Esophagus muscularis mucosa (tissue), 3 donors: Measurements from ENCODE around the gene THAP12.
"Not testable (repeated sequence)": the region's sequence is repeated elsewhere in the genome, so short reads cannot be mapped to it uniquely, and the experiment has no call there.

Experiments used
- POLR2A ChIP-seq: fragments of 450-650 bp; IDR thresholded peaks from one replicate; pipeline ENCODE4 v1.6.1; 2017; ENCODE audit warnings: antibody characterized with exemption, moderate library complexity, mild to moderate bottlenecking, low read depth
- TF ChIP-seq, protein P1 (sequence below), 3 experiments: fragments of 200-600 bp in 2 of 3; fragments of 450-650 bp in 1 of 3; sonication (generic) in 2 of 3; IDR thresholded peaks; one replicate each; pipeline ENCODE4 v1.5.1; 2017 to 2019; ENCODE audit warnings: antibody characterized with exemption in 3 of 3, mild to moderate bottlenecking in 2 of 3, moderate library complexity in 1 of 3

DNA sequence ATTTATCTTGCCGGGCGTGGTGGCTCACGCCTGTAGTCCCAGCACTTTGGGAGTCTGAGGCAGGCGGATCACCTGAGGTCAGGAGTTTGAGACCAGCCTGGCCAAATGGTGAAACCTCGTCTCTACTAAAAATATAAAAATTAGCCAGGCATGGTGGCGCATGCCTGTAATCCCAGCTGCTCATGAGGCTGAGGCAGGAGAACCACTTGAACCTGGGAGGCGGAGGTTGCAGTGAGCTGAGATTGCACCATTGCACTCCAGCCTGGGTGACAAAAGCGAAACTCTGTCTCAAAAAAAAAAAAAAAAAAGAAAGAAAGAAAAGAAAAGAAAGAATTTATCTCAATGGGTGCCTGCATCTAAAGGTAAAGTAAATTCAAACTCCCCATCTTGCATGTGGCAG is 20.6 kb upstream of the THAP12 start:
- TF ChIP-seq, protein P1, sequence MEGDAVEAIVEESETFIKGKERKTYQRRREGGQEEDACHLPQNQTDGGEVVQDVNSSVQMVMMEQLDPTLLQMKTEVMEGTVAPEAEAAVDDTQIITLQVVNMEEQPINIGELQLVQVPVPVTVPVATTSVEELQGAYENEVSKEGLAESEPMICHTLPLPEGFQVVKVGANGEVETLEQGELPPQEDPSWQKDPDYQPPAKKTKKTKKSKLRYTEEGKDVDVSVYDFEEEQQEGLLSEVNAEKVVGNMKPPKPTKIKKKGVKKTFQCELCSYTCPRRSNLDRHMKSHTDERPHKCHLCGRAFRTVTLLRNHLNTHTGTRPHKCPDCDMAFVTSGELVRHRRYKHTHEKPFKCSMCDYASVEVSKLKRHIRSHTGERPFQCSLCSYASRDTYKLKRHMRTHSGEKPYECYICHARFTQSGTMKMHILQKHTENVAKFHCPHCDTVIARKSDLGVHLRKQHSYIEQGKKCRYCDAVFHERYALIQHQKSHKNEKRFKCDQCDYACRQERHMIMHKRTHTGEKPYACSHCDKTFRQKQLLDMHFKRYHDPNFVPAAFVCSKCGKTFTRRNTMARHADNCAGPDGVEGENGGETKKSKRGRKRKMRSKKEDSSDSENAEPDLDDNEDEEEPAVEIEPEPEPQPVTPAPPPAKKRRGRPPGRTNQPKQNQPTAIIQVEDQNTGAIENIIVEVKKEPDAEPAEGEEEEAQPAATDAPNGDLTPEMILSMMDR (IDR thresholded peaks at IDR 0.05): not testable (repeated sequence)
- not testable (repeated sequence) for TF ChIP-seq POLR2A
